ENCODE results near the gene L1CAM. TPM values are rescaled to one million over a fixed set of nuclear protein-coding genes. Genes with fewer than 3 reads are reported as not detected.

Gene L1CAM
- total and polyA plus RNA-seq, 2 of the 8 experiments (the other 6 are each of a cell fraction or from before 2014, with no cell fraction given) = 11.0 to 43.0 TPM

DNA sequence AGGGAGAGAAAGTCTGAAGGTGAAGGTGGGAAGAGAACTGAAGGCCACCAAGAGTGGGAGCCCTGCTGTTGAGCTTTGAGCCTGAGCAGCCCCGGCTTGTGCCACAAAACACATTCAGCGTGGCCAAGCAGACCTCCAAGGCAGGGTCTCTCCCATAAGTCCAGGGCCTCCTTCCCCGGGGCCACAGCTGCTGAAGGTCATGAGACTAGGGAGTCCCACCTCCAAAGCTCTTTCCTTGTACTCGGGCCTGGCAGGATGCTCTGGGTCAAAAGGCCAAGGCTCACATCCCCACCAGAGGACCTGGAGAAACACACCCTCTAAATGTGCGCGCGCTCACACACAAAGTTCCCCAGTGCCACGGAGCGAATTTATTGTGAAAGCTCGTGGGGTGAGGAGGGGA is 43.6 kb upstream of the L1CAM start:
- H3K27me3 ChIP-seq (replicated peaks in 1 of 4; ENCODE audit: control insufficient read depth in 3 of 4, extremely low read depth in 1 of 4, insufficient read depth in 3 of 4, low read length in 3 of 4) = no peaks in the 10 kb centered on the region
- H2BK20ac ChIP-seq (ENCODE audit: low read length) = no peak overlapping the region
- H4K20me1 ChIP-seq (replicated peaks in 1 of 2; ENCODE audit: control insufficient read depth in 1 of 2, insufficient read depth in 2 of 2, low read length in 2 of 2) = peaks cover 0 to 3% of the 10 kb centered on the region in 2 experiments
- no peak overlapping the region for H2AK5ac ChIP-seq (ENCODE audit: low read depth, low read length)
- H3K23me2 ChIP-seq (ENCODE audit: low read depth, low read length) = peaks cover 18% of the 10 kb centered on the region; the same call in 1 of the 2 replicates
- no peak overlapping the region for H2BK120ac ChIP-seq (replicated peaks; ENCODE audit: low read depth, low read length)
- no peaks in the 10 kb centered on the region; the same call in 1 of the 2 replicates for H3K79me1 ChIP-seq (ENCODE audit: low read depth, low read length)
- H3K9me3 ChIP-seq (ENCODE audit: insufficient read depth in 2 of 2, low read depth in 1 of 2, low read length in 1 of 2) = no peaks in the 10 kb centered on the region
- H3K36me3 ChIP-seq (ENCODE audit: control insufficient read depth in 2 of 4, insufficient read depth in 4 of 4, low read length in 3 of 4) = peaks cover 0 to 10% (median 4%) of the 10 kb centered on the region in 4 experiments; a peak in 2 of 8 replicates
- H3K4ac ChIP-seq (replicated peaks; ENCODE audit: insufficient read length, low read depth, low read length) = no peak overlapping the region
- H3K4me2 ChIP-seq (ENCODE audit: insufficient read depth in 1 of 2, low read depth in 2 of 2, low read length in 2 of 2) = no peak overlapping the region
- H3K27ac ChIP-seq (ENCODE audit: low read depth, low read length) = no peak overlapping the region
- no peak overlapping the region for H3K23ac ChIP-seq (ENCODE audit: insufficient read length)
- H2BK12ac ChIP-seq (ENCODE audit: low read depth, low read length) = no peak overlapping the region
- no peak overlapping the region for H3K56ac ChIP-seq (replicated peaks; ENCODE audit: insufficient read length, low read depth, low read length)
- no peak overlapping the region for H3K18ac ChIP-seq (ENCODE audit: extremely low read depth, low read length)
- DNase-seq (ENCODE audit: low read depth in 1 of 2, low spot score in 2 of 2) = no peak
- no peak overlapping the region for H3K14ac ChIP-seq (ENCODE audit: insufficient read length)
- no peak for FAIRE-seq
- no peak overlapping the region for H4K5ac ChIP-seq (ENCODE audit: insufficient read length, low read depth, low read length)
- peaks cover 0 to 16% of the 10 kb centered on the region in 2 experiments; a peak in 2 of 4 replicates for H3K79me2 ChIP-seq (ENCODE audit: control insufficient read depth in 1 of 2, insufficient read depth in 2 of 2, low read length in 2 of 2)
- H2AFZ ChIP-seq (ENCODE audit: low read length) = no peak overlapping the region
- peaks cover 3 to 17% (median 12%) of the 10 kb centered on the region in 4 experiments for H3K4me1 ChIP-seq (replicated peaks in 1 of 4; ENCODE audit: control insufficient read depth in 3 of 4, insufficient read depth in 4 of 4, low read length in 3 of 4)
- no peak overlapping the region for H2BK5ac ChIP-seq (ENCODE audit: low read depth, low read length)
- POLR2A ChIA-PET (ENCODE audit: partially characterized antibody) = interaction anchor here (1.3 to 14.9 kb wide), 4 partner anchors 12 to 43 kb away, joined by 5 to 231 read pairs (median 26); partner anchors contain the start of genes HCFC1, L1CAM, NAA10 and RENBP
- H3K9ac ChIP-seq (replicated peaks in 1 of 4; ENCODE audit: extremely low read depth in 1 of 4, low read depth in 3 of 4, low read length in 3 of 4) = no peak overlapping the region
- WGBS, 2 experiments (ENCODE audit: extremely low coverage in 1 of 2, insufficient coverage in 1 of 2, insufficient read length in 1 of 2, insufficient replicate concordance in 2 of 2, low coverage in 1 of 2, low lambda C conversion rate in 2 of 2, missing lambda C conversion rate in 1 of 2) = 95% methylated on average over 4 of the region's 10 CpGs; no CpG with 5 or more reads in 1 of the 2 experiments
- no peak overlapping the region for H3K4me3 ChIP-seq (ENCODE audit: extremely low read depth in 1 of 4, insufficient read depth in 2 of 4, low read depth in 3 of 4, low read length in 4 of 4)
- H4K91ac ChIP-seq (replicated peaks; ENCODE audit: insufficient read length, low read length) = no peak overlapping the region
- CTCF ChIA-PET (ENCODE audit: partially characterized antibody) = interaction anchor here (0.9 to 19.6 kb wide), 4 partner anchors 8 to 444 kb away, joined by 3 to 272 read pairs (median 3); partner anchors contain the start of gene RENBP
- H2BK15ac ChIP-seq (ENCODE audit: low read length) = no peak overlapping the region
- H4K8ac ChIP-seq (ENCODE audit: extremely low read depth, insufficient read depth, low read length) = no peak overlapping the region; the same call in 1 of the 2 replicates
- TF ChIP-seq JUN (IDR thresholded peaks at IDR 0.05; ENCODE audit: low read depth, low read length) = no peak
